ENCODE data around the gene KRT23. TPM values are rescaled to one million over a fixed set of nuclear protein-coding genes. Genes with fewer than 3 reads are reported as not detected.

The KRT23 gene
- total RNA-seq: not detected in 2 replicates

GRCh38 chr17:40937384-40937819 lies at the start of gene KRT23:
TSS of gene KRT23 (minus strand) at chr17:40937646. CDS start at chr17:40936603, 1,043 bp downstream.

GRCh38 chr17:40984226-40984625 lies 46.8 kb upstream of the KRT23 start, which contains the start of gene KRT40:
TSS of gene KRT40 (minus strand) at chr17:40984326. CDS start at chr17:40984273, 53 bp downstream.

GRCh38 chr17:40966848-40967247 lies 29.4 kb upstream of the KRT23 start, which contains the start of gene KRT39:
TSS of gene KRT39 (minus strand) at chr17:40966948. CDS start at chr17:40966856, 92 bp downstream.

GRCh38 chr17:40884708-40885512 lies 52.5 kb downstream of the KRT23 start, which contains the start of gene KRT20:
TSS of gene KRT20 (minus strand) at chr17:40885242. CDS start at chr17:40885185, 57 bp downstream.

Other genes starting within 250 kb of the KRT23 start
- gene KRT24, start 233.9 kb downstream of the KRT23 start, total RNA-seq: not detected in 2 replicates
- gene KRT25, start 182.3 kb downstream of the KRT23 start, total RNA-seq: not detected in 2 replicates
- not detected in 2 replicates for gene KRT26, start 165.4 kb downstream of the KRT23 start, total RNA-seq
- not detected in 2 replicates for gene KRT27, start 155.1 kb downstream of the KRT23 start, total RNA-seq
- gene KRT28, start 137.7 kb downstream of the KRT23 start, total RNA-seq: not detected in 2 replicates
- 8.9 and 10.4 TPM in 2 replicates for gene KRT10, start 115.0 kb downstream of the KRT23 start, total RNA-seq
- not detected in 2 replicates for gene KRT12, start 70.4 kb downstream of the KRT23 start, total RNA-seq
- gene KRT20, start 52.4 kb downstream of the KRT23 start, total RNA-seq: not detected in 2 replicates
- not detected in 2 replicates for gene KRT39, start 29.3 kb upstream of the KRT23 start, total RNA-seq
- gene KRT40, start 46.7 kb upstream of the KRT23 start, total RNA-seq: not detected in 2 replicates
- gene KRTAP3-3, start 56.5 kb upstream of the KRT23 start, total RNA-seq: not detected in 2 replicates
- not detected in 2 replicates for gene KRTAP3-2, start 62.3 kb upstream of the KRT23 start, total RNA-seq
- not detected in 2 replicates for gene KRTAP3-1, start 71.5 kb upstream of the KRT23 start, total RNA-seq
- gene KRTAP1-5, start 89.6 kb upstream of the KRT23 start, total RNA-seq: not detected in 2 replicates
- not detected in 2 replicates for gene KRTAP1-4, start 92.5 kb upstream of the KRT23 start, total RNA-seq
- gene KRTAP1-3, start 97.2 kb upstream of the KRT23 start, total RNA-seq: not detected in 2 replicates
- gene KRTAP1-1, start 103.8 kb upstream of the KRT23 start, total RNA-seq: not detected in 2 replicates
- gene KRTAP2-1, start 109.7 kb upstream of the KRT23 start, total RNA-seq: not detected in 2 replicates
- gene KRTAP2-2, start 117.6 kb upstream of the KRT23 start, total RNA-seq: not detected in 2 replicates
- gene KRTAP2-3, start 122.5 kb upstream of the KRT23 start, total RNA-seq: not detected in 2 replicates
- gene KRTAP2-4, start 128.2 kb upstream of the KRT23 start, total RNA-seq: not detected in 2 replicates
- not detected in 2 replicates for gene KRTAP4-7, start 146.5 kb upstream of the KRT23 start, total RNA-seq
- gene KRTAP4-8, start 160.5 kb upstream of the KRT23 start, total RNA-seq: not detected in 2 replicates
- gene KRTAP4-16, start 164.6 kb upstream of the KRT23 start, total RNA-seq: not detected in 2 replicates
- gene KRTAP4-9, start 167.7 kb upstream of the KRT23 start, total RNA-seq: not detected in 2 replicates
- gene KRTAP4-11, start 180.7 kb upstream of the KRT23 start, total RNA-seq: not detected in 2 replicates
- not detected in 2 replicates for gene KRTAP4-12, start 186.5 kb upstream of the KRT23 start, total RNA-seq
- gene KRTAP4-6, start 202.9 kb upstream of the KRT23 start, total RNA-seq: not detected in 2 replicates
- not detected in 2 replicates for gene KRTAP4-5, start 212.2 kb upstream of the KRT23 start, total RNA-seq
- not detected in 2 replicates for gene KRTAP4-4, start 223.1 kb upstream of the KRT23 start, total RNA-seq
- gene KRTAP4-3, start 230.6 kb upstream of the KRT23 start, total RNA-seq: not detected in 2 replicates
- not detected in 2 replicates for gene KRTAP4-2, start 240.6 kb upstream of the KRT23 start, total RNA-seq
- gene KRTAP4-1, start 247.3 kb upstream of the KRT23 start, total RNA-seq: not detected in 2 replicates

All from cardiac ventricle fibroblast (primary cell).